Measurements from ENCODE around the gene KLK13.

Gene KLK13

GRCh38 chr19:51065221-51065960 is 499 bp upstream of the KLK13 start:
- no peak for DNase-seq

DNA sequence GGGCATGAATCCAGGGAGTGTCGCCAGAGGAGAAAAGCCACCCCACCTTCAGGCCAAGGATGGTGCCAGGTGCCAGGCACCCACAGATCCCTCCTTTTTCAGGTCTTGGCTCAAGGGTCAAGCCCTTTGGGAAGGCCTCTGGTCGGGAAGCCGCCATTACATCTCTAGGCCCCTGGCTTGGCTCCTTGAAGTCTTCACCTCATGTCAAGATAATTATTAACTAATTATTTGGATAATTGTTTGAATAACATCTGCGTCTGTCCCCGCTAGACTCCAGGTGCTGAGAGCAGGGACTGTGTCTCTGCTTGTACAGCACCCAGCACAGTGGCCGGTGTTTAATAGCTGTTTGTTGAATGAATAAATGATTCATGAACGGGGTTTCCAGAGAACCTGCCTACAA is 1.2 kb downstream of the KLK13 start:
- DNase-seq, result no peak

DNA sequence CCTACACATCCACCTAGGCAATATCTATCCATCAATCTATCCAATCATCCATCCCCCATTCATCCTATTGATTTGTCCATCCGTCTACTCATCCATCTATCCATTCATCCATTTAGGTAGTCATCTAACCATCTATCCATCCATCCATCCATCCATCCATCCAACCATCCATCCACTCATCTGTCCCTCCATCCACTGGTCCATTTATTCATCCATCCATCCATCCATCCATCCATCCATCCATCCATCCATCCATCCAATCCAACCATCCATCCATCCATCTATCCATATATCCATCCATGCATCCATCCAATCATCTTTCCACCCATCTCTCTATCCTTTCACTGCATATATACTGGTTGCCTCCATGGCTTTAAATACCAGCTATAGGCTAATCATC is 3.9 kb downstream of the KLK13 start:
- DNase-seq, result no peak

- no peak for DNase-seq
Measured at GRCh38 chr19:51060336-51060735, 4.6 kb downstream of the KLK13 start.

- no peak for DNase-seq
Measured at GRCh38 chr19:51059715-51060114, 5.2 kb downstream of the KLK13 start.

DNA sequence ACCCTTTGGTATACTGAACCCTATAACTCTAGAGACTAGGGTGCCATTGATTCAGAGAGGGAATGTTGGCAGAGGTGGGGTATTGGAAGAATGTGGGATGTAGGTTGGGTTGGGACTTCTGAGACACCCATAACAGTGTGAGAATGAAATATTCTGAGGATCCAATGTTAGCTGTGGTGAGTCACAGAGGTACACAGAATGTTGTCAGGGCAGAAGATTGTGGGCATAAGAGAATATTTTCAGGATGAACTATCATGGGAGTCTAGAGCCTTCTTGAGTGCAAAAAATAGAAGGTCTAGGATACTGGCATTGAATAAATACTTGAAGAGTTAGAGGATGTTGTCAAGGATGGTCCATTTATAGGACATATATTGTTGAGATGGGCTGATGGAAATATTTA is 9.0 kb downstream of the KLK13 start:
- no peak for DNase-seq

- no peak for DNase-seq
Measured at GRCh38 chr19:51047031-51047335, 17.9 kb downstream of the KLK13 start.

DNA sequence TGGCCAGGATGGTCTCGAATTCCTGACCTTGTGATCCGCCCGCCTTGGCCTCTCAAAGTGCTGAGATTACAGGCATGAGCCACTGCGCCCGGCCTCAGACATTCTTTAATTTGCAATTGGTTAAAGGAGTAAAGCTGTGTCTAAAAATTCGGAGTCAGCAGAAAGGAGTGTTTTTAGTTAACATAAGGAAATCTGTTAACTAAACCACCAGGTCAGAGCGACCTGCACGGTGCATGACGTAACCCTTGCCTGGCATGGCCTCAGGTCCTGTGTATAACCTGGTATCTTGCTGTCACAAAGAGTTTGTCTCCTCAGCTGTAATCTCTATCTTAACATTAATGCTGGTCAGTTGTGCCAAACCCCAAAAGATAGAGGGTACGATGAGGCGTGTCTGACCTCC is 20.6 kb downstream of the KLK13 start:
- no peak for DNase-seq

DNA sequence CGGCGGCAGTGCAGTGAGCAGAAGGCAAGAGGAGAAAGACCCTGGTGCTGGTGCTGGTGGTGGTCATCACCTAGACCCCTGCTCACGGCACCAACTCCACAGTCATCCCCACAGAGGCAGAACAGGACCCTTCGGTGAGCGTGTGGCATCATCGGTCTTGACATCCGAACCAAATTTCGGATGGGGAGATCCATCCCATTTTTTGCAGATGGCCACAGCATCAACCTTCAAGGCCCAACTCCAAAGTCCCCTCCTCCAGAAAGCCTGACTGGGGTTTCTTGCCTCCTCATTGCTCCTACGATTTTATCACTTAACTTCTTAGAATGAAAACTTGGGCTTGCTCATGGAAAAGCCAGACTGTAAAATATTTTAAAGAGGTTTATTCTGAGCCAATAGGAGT is 21.4 kb downstream of the KLK13 start:
- no peak for DNase-seq

- DNase-seq, result no peak
Measured at GRCh38 chr19:51040151-51040550, 24.7 kb downstream of the KLK13 start.

DNA sequence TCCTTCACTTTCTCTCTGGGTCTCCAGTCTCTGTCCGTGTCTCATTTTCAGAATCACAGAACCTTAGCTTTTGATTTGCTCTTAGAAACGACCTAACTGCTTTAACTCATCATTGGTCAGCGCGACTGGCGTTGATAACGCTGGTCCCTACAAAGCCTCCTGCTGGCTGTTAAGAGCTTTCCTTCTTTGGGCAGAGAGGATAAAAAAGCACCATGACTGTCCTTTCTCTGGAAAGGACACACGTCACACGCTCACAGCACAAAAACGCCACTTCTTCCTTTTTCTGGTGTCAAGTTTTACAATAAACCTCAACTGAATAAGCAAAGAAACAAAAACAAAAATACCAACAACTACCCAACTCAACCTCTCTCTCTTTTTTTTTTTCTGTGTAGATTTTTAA is 28.4 kb downstream of the KLK13 start:
- DNase-seq, result no peak

DNA sequence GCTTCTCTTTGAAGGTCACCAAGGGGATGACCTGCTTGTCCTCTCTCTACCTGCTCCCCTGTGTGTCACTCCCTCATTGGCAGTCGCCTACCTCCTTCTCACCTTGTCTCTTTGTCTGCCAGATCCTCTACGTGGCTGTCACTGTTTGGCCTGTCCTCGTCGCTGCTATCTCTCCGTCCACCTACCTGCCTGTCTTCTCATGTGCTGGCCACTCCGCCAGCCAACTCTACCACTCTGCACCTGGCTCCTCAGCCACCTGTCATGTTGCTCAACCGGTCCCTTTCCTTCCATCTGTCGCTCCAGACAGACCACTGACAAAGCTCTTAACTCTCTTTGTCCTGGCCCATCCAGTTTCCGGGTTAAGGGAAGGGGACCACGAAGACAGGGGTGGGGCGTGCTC is 30.2 kb downstream of the KLK13 start, which contains the start of gene KLK12:
Gene KLK12, minus strand, starts transcription at position 299 of the 400 bp plus-strand sequence. CDS start 381 bp downstream, outside the sequence.
- DNase-seq, result no peak

DNA sequence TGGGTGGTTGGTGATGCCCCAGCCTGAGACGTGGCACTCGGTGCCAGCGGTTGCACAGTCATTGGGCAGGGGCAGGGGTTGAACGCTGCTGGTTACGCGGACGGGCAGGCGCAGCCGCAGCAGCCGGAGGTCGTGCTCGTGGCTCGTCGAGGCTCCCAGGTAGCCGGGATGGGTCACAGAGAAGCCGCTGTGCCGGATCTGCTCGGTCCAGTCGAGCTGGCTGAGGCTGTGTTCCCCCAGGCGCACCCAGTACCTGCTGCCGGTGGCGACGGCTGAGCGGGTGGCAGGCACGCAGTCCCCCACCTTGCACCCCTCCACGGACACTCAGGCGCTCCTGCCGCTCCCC is 33.0 kb downstream of the KLK13 start:
- no peak for DNase-seq

- DNase-seq, result no peak
Measured at GRCh38 chr19:51031220-51031879, 33.5 kb downstream of the KLK13 start.

DNA sequence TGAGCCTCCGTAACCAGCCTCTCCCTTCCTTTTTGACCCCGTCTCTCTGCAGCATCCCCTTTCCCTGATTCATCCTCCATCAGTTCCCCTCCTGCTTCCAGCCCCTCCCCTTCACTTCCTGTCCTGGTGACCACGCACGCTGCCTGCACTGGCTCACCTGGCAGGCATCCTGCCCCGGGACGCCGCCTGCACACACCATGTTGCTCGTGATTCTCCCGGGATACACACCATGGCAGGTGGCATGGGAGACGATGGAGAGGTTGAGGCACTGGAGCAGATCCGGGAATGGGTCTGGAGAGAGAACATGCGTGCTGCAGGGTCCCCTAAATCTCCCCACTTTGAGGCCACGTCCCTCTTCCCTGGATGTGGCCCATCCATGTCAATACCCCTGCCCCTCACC is 34.3 kb downstream of the KLK13 start:
- no peak for DNase-seq

DNA sequence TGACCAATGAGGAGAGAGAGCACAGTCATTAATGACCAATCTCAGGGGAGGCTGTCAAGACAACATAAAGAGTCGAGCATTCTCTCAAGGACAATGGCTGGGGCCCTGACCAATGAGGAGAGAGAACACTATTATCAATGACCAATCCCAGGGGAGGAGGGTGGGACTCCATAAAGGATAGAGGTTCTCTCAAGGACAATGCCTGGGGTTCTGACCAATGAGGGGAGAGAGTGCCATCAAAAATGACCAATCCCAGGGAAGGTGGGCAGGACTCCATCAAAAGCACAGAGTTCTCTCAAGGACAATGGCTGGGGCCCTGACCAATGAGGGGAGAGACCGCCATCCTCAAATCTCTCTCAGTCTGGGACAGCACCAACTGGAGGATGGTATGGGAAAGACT is 35.2 kb downstream of the KLK13 start:
- DNase-seq, result no peak

- no peak for DNase-seq
Measured at GRCh38 chr19:51027873-51028272, 37.0 kb downstream of the KLK13 start.

DNA sequence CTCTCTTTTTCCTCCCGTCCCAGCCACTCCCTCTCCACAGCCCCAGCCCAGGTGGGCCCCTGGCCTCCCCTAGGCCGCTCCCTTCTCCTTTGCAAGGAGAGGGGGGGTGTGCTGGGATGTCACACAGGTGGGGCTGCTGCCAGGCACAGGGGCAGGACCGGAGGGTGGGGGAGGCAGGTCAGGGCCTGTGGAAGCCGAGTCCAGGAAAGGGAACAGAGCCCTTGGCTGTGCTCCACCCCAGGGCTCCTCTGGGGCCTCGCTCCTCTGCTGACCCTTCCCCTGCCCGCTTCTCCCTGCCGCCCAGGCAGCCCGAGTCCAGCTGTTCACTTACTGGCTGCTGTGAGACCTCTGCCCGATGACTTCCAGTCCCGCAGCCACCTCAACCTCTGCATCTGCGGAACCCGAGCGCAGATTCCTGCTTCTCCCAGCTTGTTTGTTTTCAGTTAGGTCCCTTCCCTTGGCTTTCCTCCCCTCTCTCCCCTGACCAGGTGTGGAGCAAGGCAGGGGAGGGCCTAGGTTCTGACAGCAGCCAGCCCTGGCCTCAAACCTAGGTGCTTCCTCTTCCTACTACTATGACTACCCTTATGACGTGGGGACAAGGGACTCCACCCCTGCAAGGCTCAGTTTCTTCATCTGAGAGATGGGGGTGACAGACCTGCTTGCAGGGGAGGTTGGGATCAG is 37.6 kb downstream of the KLK13 start:
- DNase-seq, result no peak

GRCh38 chr19:51026554-51026831 is 38.4 kb downstream of the KLK13 start, which contains the start of gene KLK11:
TSS of gene KLK11 (minus strand) at chr19:51026616. CDS start at chr19:51025631, 985 bp downstream.
- DNase-seq, result no peak

DNA sequence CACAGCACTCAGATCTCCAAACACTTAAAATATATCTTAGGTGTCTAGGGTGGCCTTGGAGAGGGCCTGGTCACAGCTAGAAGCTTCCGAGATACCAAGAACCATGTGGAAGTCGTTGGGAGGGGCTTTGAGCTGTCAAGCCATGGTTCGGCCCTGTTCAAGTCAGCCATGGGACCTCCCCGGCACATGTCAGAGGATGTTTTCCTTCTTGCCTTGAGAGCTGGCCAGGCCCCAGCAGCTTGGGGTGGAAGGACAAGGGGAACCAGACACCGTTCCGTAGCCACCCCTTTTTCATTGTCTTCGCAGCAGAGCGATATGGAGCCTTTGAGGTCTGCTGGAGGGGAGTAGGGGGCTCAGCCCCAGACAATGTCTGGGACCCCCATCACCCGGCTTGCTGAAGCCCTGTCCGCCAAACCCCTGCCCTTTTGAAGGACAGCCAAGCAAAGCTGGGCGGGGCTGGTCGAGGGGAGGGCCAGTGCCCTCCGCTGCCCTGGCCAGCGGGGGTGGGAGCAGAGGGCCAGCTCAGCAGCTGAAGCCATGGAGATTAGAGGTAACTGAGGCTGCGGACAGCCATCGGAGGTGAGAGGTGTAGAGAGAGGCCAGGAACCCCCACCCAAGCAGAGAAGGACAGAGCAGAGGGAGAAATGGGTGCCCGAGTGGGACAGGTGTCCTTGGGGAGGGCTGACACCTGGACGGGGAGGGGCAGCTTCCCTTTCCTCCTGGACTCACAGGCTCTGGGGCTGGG is 38.9 kb downstream of the KLK13 start:
- DNase-seq, result no peak

GRCh38 chr19:51025401-51025800 is 39.5 kb downstream of the KLK13 start:
- DNase-seq, result no peak

DNA sequence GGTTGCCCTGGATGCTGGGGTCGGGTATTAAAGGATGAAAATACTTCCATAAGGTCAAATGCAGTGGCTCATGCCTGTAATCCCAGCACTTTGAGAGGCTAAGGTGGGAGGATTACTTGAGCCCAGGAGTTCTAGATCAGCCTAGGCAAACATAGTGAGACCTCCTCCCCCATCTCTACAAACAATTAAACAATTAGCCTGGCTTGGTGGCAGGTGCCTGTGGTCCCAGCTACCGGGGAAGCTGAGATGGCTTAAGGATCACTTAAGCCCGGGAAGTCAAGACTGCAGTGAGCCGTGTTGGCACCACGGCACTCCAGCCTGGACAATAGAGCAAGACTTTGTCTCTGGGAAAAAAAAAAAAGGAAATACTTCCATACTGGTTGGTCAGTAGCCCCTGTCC is 40.0 kb downstream of the KLK13 start:
- DNase-seq, result no peak
